H1 (cell line): ENCODE results near the gene SLC25A26. TPM values are rescaled to one million over a fixed set of nuclear protein-coding genes. Genes with fewer than 3 reads are reported as not detected.

ENCODE experiments used
- CBX8 ChIP-seq: fragments of 300-800, 300-1000 bp; sonication (generic); IDR thresholded peaks from 2 replicates; pipeline ENCODE4 v1.7.1; 2016; ENCODE audit warnings: low read depth, low read length, borderline replicate concordance
- GTF2F1 ChIP-seq: IDR thresholded peaks from 2 replicates; pipeline ENCODE4 v1.6.1; 2012; ENCODE audit warnings: low read depth, low read length, improper control_type of control experiment, borderline replicate concordance
- NANOG ChIP-seq: IDR thresholded peaks from 2 replicates; pipeline ENCODE4 v1.6.1; 2011; ENCODE audit warnings: low read length, low read depth, mild to moderate bottlenecking, inconsistent platforms; ENCODE audit not compliant: insufficient read depth, poor library complexity, severe bottlenecking
- RAD21 ChIP-seq, 2 experiments: IDR thresholded peaks in 1 of 2; conservative IDR thresholded peaks in 1 of 2; 2 replicates each; pipeline ENCODE4 v1.6.1; 2011; ENCODE audit warnings: low read depth in 2 of 2, low read length in 2 of 2, improper control_type of control experiment in 1 of 2, inconsistent platforms in 1 of 2, mild to moderate bottlenecking in 1 of 2, moderate library complexity in 1 of 2
- RFX5 ChIP-seq: IDR thresholded peaks from 2 replicates; pipeline ENCODE4 v1.6.1; 2011; ENCODE audit warnings: low read depth, low read length, improper control_type of control experiment, borderline replicate concordance
- SIX5 ChIP-seq: IDR thresholded peaks from 2 replicates; pipeline ENCODE4 v1.6.1; 2011; ENCODE audit warnings: mild to moderate bottlenecking, low read depth, low read length
- SRF ChIP-seq: IDR thresholded peaks from 2 replicates; pipeline ENCODE4 v1.6.1; 2011; ENCODE audit warnings: mild to moderate bottlenecking, low read depth, low read length, moderate library complexity
- TAF7 ChIP-seq: optimal IDR thresholded peaks from 2 replicates; pipeline ENCODE3; 2011; ENCODE audit warnings: low read depth, mild to moderate bottlenecking, inconsistent platforms, low read length, moderate library complexity, borderline replicate concordance
- ZNF274 ChIP-seq: IDR thresholded peaks from 2 replicates; pipeline ENCODE4 v1.7.0; 2012; ENCODE audit warnings: low read length, borderline replicate concordance; ENCODE audit errors: extremely low read depth
- polyA plus RNA-seq, 7 experiments: library from polyadenylated mRNA; depleted of rRNA in 3 of 7; stranded (reverse) in 5 of 7; unstranded in 2 of 7; fragments of >200 nt in 5 of 7; fragments of 200-250 nt in 2 of 7; gene quantifications; 1 replicate in 5 of 7; 2 replicates in 1 of 7; 4 replicates in 1 of 7; pipeline versions ENCODE4 v1.2.1 to v1.2.3, GENCODE V29; 2011 to 2013; ENCODE audit warnings: missing spikeins in 2 of 7, mixed read lengths in 2 of 7
- total RNA-seq: library from RNA; stranded (reverse); fragmentation: NEBNext Ultra II Directional; extraction: Animal tissue kit (Norgen Biotek cat#: 25700); gene quantifications from 2 replicates; pipeline ENCODE4 v1.2.1, GENCODE V29; 2021
- TF ChIP-seq, protein P1 (sequence below): fragments of 300-600 bp; sonication (generic); IDR thresholded peaks from 2 replicates; pipeline ENCODE4 v1.7.1; 2012; ENCODE audit warnings: low read length, moderate library complexity, mild to moderate bottlenecking, inconsistent platforms; ENCODE audit not compliant: insufficient replicate concordance

Gene SLC25A26
- total and polyA plus RNA-seq, 2 of the 8 experiments (the other 6 are each of a cell fraction or from before 2014, with no cell fraction given): 30.0 to 37.0 TPM

DNA sequence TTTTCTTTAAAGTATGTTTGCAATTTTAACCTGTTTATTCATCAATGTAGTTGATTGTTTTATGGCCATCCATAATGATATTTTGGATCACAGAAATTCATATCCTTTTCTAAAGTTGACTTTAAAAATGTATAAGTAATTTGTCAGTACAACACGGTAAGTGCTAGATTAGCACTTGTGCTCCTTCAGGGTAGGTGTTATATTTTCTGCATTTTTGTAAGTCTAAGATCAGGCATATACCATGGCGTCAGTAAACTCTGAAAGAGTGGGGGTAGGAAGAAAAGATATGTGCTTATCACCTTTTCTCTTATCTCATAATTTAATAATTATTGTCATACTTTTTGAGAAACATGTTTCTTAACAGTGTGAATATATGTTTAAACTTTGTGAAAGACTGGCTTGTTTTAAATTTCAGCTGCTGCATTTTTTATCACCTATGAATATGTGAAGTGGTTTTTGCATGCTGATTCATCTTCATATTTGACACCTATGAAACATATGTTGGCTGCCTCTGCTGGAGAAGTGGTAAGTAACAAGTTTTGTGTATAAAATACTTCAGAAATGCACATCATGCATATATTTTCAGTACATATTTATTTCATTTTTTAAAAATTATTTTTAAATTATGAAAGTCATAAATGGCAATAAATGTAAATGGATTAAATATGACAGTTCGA lies 22.1 kb downstream of the SLC25A26 start (continued):
- TF ChIP-seq, protein P1, sequence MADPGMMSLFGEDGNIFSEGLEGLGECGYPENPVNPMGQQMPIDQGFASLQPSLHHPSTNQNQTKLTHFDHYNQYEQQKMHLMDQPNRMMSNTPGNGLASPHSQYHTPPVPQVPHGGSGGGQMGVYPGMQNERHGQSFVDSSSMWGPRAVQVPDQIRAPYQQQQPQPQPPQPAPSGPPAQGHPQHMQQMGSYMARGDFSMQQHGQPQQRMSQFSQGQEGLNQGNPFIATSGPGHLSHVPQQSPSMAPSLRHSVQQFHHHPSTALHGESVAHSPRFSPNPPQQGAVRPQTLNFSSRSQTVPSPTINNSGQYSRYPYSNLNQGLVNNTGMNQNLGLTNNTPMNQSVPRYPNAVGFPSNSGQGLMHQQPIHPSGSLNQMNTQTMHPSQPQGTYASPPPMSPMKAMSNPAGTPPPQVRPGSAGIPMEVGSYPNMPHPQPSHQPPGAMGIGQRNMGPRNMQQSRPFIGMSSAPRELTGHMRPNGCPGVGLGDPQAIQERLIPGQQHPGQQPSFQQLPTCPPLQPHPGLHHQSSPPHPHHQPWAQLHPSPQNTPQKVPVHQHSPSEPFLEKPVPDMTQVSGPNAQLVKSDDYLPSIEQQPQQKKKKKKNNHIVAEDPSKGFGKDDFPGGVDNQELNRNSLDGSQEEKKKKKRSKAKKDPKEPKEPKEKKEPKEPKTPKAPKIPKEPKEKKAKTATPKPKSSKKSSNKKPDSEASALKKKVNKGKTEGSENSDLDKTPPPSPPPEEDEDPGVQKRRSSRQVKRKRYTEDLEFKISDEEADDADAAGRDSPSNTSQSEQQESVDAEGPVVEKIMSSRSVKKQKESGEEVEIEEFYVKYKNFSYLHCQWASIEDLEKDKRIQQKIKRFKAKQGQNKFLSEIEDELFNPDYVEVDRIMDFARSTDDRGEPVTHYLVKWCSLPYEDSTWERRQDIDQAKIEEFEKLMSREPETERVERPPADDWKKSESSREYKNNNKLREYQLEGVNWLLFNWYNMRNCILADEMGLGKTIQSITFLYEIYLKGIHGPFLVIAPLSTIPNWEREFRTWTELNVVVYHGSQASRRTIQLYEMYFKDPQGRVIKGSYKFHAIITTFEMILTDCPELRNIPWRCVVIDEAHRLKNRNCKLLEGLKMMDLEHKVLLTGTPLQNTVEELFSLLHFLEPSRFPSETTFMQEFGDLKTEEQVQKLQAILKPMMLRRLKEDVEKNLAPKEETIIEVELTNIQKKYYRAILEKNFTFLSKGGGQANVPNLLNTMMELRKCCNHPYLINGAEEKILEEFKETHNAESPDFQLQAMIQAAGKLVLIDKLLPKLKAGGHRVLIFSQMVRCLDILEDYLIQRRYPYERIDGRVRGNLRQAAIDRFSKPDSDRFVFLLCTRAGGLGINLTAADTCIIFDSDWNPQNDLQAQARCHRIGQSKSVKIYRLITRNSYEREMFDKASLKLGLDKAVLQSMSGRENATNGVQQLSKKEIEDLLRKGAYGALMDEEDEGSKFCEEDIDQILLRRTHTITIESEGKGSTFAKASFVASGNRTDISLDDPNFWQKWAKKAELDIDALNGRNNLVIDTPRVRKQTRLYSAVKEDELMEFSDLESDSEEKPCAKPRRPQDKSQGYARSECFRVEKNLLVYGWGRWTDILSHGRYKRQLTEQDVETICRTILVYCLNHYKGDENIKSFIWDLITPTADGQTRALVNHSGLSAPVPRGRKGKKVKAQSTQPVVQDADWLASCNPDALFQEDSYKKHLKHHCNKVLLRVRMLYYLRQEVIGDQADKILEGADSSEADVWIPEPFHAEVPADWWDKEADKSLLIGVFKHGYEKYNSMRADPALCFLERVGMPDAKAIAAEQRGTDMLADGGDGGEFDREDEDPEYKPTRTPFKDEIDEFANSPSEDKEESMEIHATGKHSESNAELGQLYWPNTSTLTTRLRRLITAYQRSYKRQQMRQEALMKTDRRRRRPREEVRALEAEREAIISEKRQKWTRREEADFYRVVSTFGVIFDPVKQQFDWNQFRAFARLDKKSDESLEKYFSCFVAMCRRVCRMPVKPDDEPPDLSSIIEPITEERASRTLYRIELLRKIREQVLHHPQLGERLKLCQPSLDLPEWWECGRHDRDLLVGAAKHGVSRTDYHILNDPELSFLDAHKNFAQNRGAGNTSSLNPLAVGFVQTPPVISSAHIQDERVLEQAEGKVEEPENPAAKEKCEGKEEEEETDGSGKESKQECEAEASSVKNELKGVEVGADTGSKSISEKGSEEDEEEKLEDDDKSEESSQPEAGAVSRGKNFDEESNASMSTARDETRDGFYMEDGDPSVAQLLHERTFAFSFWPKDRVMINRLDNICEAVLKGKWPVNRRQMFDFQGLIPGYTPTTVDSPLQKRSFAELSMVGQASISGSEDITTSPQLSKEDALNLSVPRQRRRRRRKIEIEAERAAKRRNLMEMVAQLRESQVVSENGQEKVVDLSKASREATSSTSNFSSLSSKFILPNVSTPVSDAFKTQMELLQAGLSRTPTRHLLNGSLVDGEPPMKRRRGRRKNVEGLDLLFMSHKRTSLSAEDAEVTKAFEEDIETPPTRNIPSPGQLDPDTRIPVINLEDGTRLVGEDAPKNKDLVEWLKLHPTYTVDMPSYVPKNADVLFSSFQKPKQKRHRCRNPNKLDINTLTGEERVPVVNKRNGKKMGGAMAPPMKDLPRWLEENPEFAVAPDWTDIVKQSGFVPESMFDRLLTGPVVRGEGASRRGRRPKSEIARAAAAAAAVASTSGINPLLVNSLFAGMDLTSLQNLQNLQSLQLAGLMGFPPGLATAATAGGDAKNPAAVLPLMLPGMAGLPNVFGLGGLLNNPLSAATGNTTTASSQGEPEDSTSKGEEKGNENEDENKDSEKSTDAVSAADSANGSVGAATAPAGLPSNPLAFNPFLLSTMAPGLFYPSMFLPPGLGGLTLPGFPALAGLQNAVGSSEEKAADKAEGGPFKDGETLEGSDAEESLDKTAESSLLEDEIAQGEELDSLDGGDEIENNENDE: no peak
- TF ChIP-seq SRF (no peak), ZNF274 (no peak), TAF7 (no peak), RAD21 (IDR thresholded peaks at IDR 0.05 in 1 of 2, conservative IDR thresholded peaks at IDR 0.05 in 1 of 2; ENCODE audit: low read depth in 2 of 2, low read length in 2 of 2) (no peak), GTF2F1 (no peak), CBX8 (no peak), SIX5 (no peak), RFX5 (no peak), NANOG (no peak)
